Heart left ventricle (tissue), 16 donors: ENCODE measurements around the gene LRP1B. TPM values are rescaled to one million over a fixed set of nuclear protein-coding genes. Genes with fewer than 3 reads are reported as not detected.
"Not testable (repeated sequence)": the region's sequence is repeated elsewhere in the genome, so short reads cannot be mapped to it uniquely, and the experiment has no call there.

Experiments
- ATAC-seq, 4 donors: fragments of 200-7000 bp; cut with Tn5 transposase; one replicate each; pipeline ENCODE4 v1.9.1; 2020 to 2022; ENCODE audit warnings: moderate library complexity in 4 of 4, mild to moderate bottlenecking in 3 of 4, moderate number of reproducible peaks in 1 of 4
- DNase-seq, 5 donors: peaks; one replicate each; pipeline ENCODE4 v3.0.0-alpha.2; 2020
- H3K27ac ChIP-seq, 12 donors: fragments of 200-600 bp; sonication (generic) in 4 of 12; one replicate each; pipeline versions ENCODE4 v1.5.0 to v1.8.0; 2016 to 2022; ENCODE audit warnings: mild to moderate bottlenecking in 2 of 12
- H3K27me3 ChIP-seq, 9 donors: fragments of 200-600 bp; sonication (generic) in 2 of 9; one replicate each; pipeline versions ENCODE4 v1.5.1 to v1.8.0; 2016 to 2022; ENCODE audit warnings: mild to moderate bottlenecking in 3 of 9
- H3K36me3 ChIP-seq, 9 donors: fragments of 200-600 bp; sonication (generic) in 2 of 9; one replicate each; pipeline versions ENCODE4 v1.5.0 to v1.8.0; 2018 to 2022; ENCODE audit warnings: mild to moderate bottlenecking in 2 of 9
- H3K4me1 ChIP-seq, 12 donors: fragments of 200-600 bp; sonication (generic) in 4 of 12; one replicate each; pipeline versions ENCODE4 v1.5.0 to v1.8.0; 2016 to 2022; ENCODE audit warnings: mild to moderate bottlenecking in 3 of 12
- H3K4me3 ChIP-seq, 12 donors: fragments of 200-600 bp; sonication (generic) in 4 of 12; one replicate each; pipeline versions ENCODE4 v1.5.0 to v1.8.0; 2017 to 2022; ENCODE audit warnings: mild to moderate bottlenecking in 9 of 12, moderate library complexity in 4 of 12
- H3K9me3 ChIP-seq, 12 donors: fragments of 200-600 bp; sonication (generic) in 4 of 12; one replicate each; pipeline versions ENCODE4 v1.5.0 to v1.8.0; 2016 to 2022; ENCODE audit warnings: mild to moderate bottlenecking in 1 of 12
- POLR2A ChIP-seq, 2 donors: fragments of 450-650 bp; IDR thresholded peaks; one replicate each; pipeline ENCODE4 v1.6.1; 2017; ENCODE audit warnings: antibody characterized with exemption in 2 of 2, mild to moderate bottlenecking in 2 of 2, moderate library complexity in 2 of 2
- WGBS, 4 donors: extraction: QIAGEN DNeasy Blood & Tissue Kit in 2 of 4; methylation state at CpG; one replicate each; pipeline versions ENCODE4 v1.1.5 to v1.1.7; 2013 to 2018; 5-methylcytosine and 5-hydroxymethylcytosine counted together
- intact Hi-C, 10 donors: fragments of 100-400 bp; cut with DNase I; formaldehyde crosslinking; loops; one replicate each; pipeline versions ENCODE4 v1.11.1 to v1.14.2; 2022
- polyA plus RNA-seq, 2 donors: library from polyadenylated mRNA; stranded (reverse); fragments of 200-250 nt; gene quantifications; one replicate each; pipeline ENCODE4 v1.2.3, GENCODE V29; 2013
- total RNA-seq, 9 donors: library from RNA; depleted of rRNA in 2 of 9; stranded (reverse); fragments of >200 nt in 2 of 9; fragmentation: NEBNext Ultra II Directional in 3 of 9; extraction: Animal tissue kit (Norgen Biotek cat#: 25700) in 3 of 9; gene quantifications; one replicate each; pipeline versions ENCODE4 v1.1.0 to v1.2.4, GENCODE V29; 2016 to 2023
- TF ChIP-seq, protein P1 (sequence below), 12 donors: fragments of 200-600 bp; sonication (generic) in 4 of 12; IDR thresholded peaks; one replicate each; pipeline versions ENCODE4 v1.5.0 to v1.8.0; 2018 to 2022; ENCODE audit warnings: antibody characterized with exemption in 12 of 12, mild to moderate bottlenecking in 5 of 12
- donor health status: ischemic (EF 13 %, LVEDD 7.1; RV severe dilation, severe dysfunction).
- donor health status: healthy with polysubstance abuse.
- donor health status: DM: no; HTN: yes; CAD: no.
- donor health status: DM: no; HTN: no; CAD: no.
- donor health status: ischemic (EF 25% LVEDD 6.9; RV normal size, moderate dysfunction).
- donor health status: ischemic (EF 25% LVEDD 5.7; RV mildly dilated, moderate dysfunction).
- donor health status: healthy.
- donor health status: DM: yes; HTN: yes; CAD: no.
- donor health status: ischemic (EF 35%, LVEDD 5.7; RV mildly dilated, moderate dysfunction).
- donor health status: nonischemic (EF 11% LVEDD 7.7; RV severe dilation, severe dysfunction).
- donor health status: DM: yes; HTN: yes; CAD: no.
- donor health status: PGD.
- donor health status: ischemic (EF 29% LVEDD 5.4; RV normal size, mild dysfunction).
- donor health status: nonischemic (EF 23%, LVEDD 6.1; RV moderate dilation, normal function).

The LRP1B gene
- total and polyA plus RNA-seq, 11 donors, result 0.01 to 0.19 (median 0.11) TPM; not detected in 2

DNA sequence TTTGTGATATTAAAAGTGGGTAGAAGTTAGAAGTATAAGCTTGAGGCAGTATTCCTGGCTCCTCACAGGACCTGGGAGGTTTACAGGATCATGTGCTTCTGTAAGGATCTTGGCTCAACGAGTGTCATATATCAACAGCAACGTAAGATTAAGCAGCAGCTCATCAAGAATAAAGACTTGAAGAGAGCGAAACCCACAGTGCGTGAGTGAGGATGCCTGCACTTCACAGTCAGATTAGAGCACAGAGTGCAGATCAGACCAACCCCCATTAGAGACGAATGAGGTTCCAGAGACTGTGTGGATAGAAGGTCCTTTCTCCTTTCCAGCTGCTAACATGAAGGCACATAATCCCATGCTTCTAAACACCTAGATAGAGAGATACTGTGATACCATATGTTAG is 1693.9 kb downstream of the LRP1B start:
- no peak for TF ChIP-seq POLR2A (IDR thresholded peaks at IDR 0.05)
- TF ChIP-seq, protein P1, sequence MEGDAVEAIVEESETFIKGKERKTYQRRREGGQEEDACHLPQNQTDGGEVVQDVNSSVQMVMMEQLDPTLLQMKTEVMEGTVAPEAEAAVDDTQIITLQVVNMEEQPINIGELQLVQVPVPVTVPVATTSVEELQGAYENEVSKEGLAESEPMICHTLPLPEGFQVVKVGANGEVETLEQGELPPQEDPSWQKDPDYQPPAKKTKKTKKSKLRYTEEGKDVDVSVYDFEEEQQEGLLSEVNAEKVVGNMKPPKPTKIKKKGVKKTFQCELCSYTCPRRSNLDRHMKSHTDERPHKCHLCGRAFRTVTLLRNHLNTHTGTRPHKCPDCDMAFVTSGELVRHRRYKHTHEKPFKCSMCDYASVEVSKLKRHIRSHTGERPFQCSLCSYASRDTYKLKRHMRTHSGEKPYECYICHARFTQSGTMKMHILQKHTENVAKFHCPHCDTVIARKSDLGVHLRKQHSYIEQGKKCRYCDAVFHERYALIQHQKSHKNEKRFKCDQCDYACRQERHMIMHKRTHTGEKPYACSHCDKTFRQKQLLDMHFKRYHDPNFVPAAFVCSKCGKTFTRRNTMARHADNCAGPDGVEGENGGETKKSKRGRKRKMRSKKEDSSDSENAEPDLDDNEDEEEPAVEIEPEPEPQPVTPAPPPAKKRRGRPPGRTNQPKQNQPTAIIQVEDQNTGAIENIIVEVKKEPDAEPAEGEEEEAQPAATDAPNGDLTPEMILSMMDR (IDR thresholded peaks at IDR 0.05), result no peak
- H3K36me3 ChIP-seq, result no peaks in the 10 kb centered on the region
- H3K27ac ChIP-seq, result no peak overlapping the region
- peaks cover 0 to 2% (median 0%) of the 10 kb centered on the region in 9 donors for H3K27me3 ChIP-seq
- no peaks in the 10 kb centered on the region for H3K4me1 ChIP-seq
- intact Hi-C loops, result no loop called here
- no peak overlapping the region for H3K4me3 ChIP-seq
- H3K9me3 ChIP-seq, result no peaks in the 10 kb centered on the region
- ATAC-seq (no peak), DNase-seq (no peak)
- WGBS, 4 donors, result 29 to 45% (median 36%) methylated on average over 5 of the region's 5 CpGs

DNA sequence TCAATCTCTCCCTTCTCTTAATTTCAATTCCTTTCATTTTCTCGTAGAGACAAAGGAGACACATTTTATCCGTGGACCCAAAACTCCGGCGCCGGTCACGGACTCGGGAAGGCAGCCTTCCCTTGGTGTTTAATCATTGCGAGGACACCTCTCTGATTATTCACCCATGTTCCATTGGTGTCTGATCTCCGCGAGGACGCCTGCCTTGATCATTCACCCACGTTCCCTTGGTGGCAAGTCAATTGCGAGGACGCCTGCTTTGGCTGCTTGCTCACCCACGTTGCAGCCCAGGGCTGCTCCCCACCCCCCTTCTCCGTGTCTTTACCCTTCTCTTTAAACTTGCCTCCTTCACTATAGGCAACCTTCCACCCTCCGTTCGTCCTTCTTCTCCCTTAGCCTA is 1703.8 kb downstream of the LRP1B start:
- DNase-seq, ATAC-seq, H3K27ac ChIP-seq, H3K27me3 ChIP-seq, H3K4me3 ChIP-seq, H3K9me3 ChIP-seq, H3K36me3 ChIP-seq, intact Hi-C loops, H3K4me1 ChIP-seq: not testable (repeated sequence)
- 92 to 94% (median 93%) methylated on average over 18 of the region's 18 CpGs for WGBS, 4 donors

DNA sequence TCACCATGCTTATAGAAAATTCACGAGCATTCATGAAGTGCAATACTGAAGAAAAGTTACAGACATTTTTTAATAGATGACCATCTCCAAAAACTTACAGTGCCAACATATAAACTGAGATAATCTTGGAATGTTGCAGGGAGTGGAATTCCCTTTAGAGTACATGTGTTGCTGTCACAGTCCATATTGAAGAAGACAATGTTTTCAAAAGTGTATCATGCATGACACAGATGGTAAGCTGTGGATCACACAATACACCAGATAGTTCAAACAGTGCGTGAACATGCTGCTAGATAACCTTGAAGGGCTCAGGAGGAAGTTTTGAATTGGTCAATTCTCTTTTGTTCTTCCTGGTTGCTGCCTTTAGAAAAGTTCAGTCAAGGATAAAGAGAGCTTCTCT is 1706.3 kb downstream of the LRP1B start:
- ATAC-seq, result no peak
- no peak for DNase-seq
- H3K4me3 ChIP-seq, result no peak overlapping the region
- H3K4me1 ChIP-seq, result no peaks in the 10 kb centered on the region
- TF ChIP-seq, protein P1 (IDR thresholded peaks at IDR 0.05), result no peak
- TF ChIP-seq POLR2A (IDR thresholded peaks at IDR 0.05), result no peak
- no peaks in the 10 kb centered on the region for H3K36me3 ChIP-seq
- no peak overlapping the region for H3K27ac ChIP-seq
- 52 to 67% (median 59%) methylated on average over 2 of the region's 2 CpGs for WGBS, 4 donors
- intact Hi-C loops, result no loop called here
- peaks cover 0 to 3% (median 0%) of the 10 kb centered on the region in 12 donors for H3K9me3 ChIP-seq
- no peaks in the 10 kb centered on the region for H3K27me3 ChIP-seq

DNA sequence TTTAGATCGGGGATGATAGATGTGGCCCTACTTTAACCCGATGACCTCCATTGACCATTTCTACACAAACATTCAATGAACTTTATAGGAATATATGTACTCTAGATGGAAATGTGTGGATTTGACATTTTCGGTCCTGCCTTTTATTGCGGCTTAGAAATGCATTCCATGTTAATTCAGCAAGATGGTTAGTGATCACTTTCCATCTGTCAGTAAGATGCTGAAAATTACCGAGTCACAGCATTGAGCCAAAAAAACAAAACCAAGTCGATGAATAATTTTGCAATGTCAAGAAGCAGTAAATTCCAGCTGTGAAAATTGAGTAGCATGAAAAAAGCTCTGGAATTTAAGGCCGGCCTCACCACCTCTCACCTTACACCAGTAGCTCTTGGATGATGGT is 1708.1 kb downstream of the LRP1B start:
- peaks cover 0 to 3% (median 0%) of the 10 kb centered on the region in 12 donors for H3K9me3 ChIP-seq
- WGBS, 4 donors, result 88 to 94% (median 92%) methylated on average over 7 of the region's 7 CpGs
- no peaks in the 10 kb centered on the region for H3K4me1 ChIP-seq
- no peak overlapping the region for H3K4me3 ChIP-seq
- intact Hi-C loops, result no loop called here
- DNase-seq (no peak), ATAC-seq (no peak)
- H3K27ac ChIP-seq, result no peak overlapping the region
- TF ChIP-seq, protein P1 (IDR thresholded peaks at IDR 0.05), result no peak
- no peak for TF ChIP-seq POLR2A (IDR thresholded peaks at IDR 0.05)
- H3K36me3 ChIP-seq, result no peaks in the 10 kb centered on the region
- no peaks in the 10 kb centered on the region for H3K27me3 ChIP-seq

DNA sequence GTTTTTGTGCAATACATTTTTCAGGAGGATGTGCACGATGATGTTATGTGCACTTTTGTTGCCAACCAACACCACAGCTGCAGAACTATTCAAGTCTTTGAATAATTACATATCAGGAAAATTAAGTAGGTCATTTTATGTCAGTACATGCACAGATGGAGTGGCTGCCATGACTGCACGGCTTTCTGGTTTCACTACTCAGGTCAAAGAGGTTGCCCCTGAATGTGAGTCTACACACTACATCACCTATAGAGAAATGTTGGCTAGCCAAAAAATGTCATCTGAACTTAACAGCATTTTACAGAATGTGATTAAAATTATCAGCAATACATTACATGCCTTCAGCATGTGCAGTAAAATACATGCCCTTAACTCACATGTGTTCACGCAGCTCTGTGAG is 1713.3 kb downstream of the LRP1B start:
- Histone ChIP-seq H3K27ac (no peak overlapping the region), H3K27me3 (no peaks in the 10 kb centered on the region), H3K4me1 (no peaks in the 10 kb centered on the region), H3K9me3 (no peaks in the 10 kb centered on the region), H3K4me3 (no peak overlapping the region), H3K36me3 (no peaks in the 10 kb centered on the region)
- DNase-seq, result no peak
- intact Hi-C loops, result no loop called here
- ATAC-seq, result no peak
- TF ChIP-seq, protein P1 (IDR thresholded peaks at IDR 0.05), result no peak
- 73 to 79% (median 74%) methylated on average over 3 of the region's 3 CpGs for WGBS, 4 donors
